Panc1 (cell line): ENCODE measurements around the gene CDKAL1.
"Not testable (repeated sequence)": the region's sequence is repeated elsewhere in the genome, so short reads cannot be mapped to it uniquely, and the experiment has no call there.

ENCODE experiments used
- CTCF ChIP-seq: fragments of 450-650 bp; IDR thresholded peaks from 2 replicates; pipeline ENCODE4 v1.5.1; 2017; ENCODE audit warnings: mild to moderate bottlenecking
- POLR2AphosphoS5 ChIP-seq: IDR thresholded peaks from 2 replicates; pipeline ENCODE4 v1.6.1; 2012; ENCODE audit warnings: mild to moderate bottlenecking, low read depth, low read length, moderate library complexity
- REST ChIP-seq, 2 experiments: IDR thresholded peaks; 2 replicates each; pipeline ENCODE4 v1.6.1; 2011 to 2012; ENCODE audit warnings: low read depth in 2 of 2, control low read depth in 1 of 2, low read length in 1 of 2, mild to moderate bottlenecking in 1 of 2, moderate library complexity in 1 of 2; ENCODE audit not compliant: insufficient read depth in 1 of 2
- SIN3A ChIP-seq: IDR thresholded peaks from 2 replicates; pipeline ENCODE4 v1.6.1; 2012; ENCODE audit warnings: low read depth, mild to moderate bottlenecking, low read length, moderate library complexity, borderline replicate concordance; ENCODE audit not compliant: insufficient read depth
- TCF7L2 ChIP-seq: IDR thresholded peaks from 2 replicates; pipeline ENCODE4 v1.6.1; 2011; ENCODE audit warnings: mild to moderate bottlenecking, low read depth, low read length, inconsistent platforms

GRCh38 chr6:20756584-20757147, 222.4 kb downstream of the CDKAL1 start:
- TF ChIP-seq CTCF; POLR2AphosphoS5; TCF7L2; SIN3A; REST (IDR thresholded peaks at IDR 0.05; ENCODE audit: insufficient read depth in 1 of 2, low read depth in 2 of 2, low read length in 1 of 2): not testable (repeated sequence)
